Posterior cingulate gyrus (tissue), 11 donors: ENCODE results near the gene ATP2B2.
A peak's percentile ranks its signal among the peaks of the same experiment; 100 is the strongest.

Source experiments
- DNase-seq, 10 donors: peaks; one replicate each; pipeline versions ENCODE4 v3.0.0 to v3.0.0-alpha.2; 2020 to 2021; ENCODE audit warnings: mixed read lengths in 3 of 10
- intact Hi-C: fragments of 100-400 bp; cut with DNase I; formaldehyde crosslinking; loops from one replicate; pipeline ENCODE4 v1.15.1; 2023

The ATP2B2 gene

DNA sequence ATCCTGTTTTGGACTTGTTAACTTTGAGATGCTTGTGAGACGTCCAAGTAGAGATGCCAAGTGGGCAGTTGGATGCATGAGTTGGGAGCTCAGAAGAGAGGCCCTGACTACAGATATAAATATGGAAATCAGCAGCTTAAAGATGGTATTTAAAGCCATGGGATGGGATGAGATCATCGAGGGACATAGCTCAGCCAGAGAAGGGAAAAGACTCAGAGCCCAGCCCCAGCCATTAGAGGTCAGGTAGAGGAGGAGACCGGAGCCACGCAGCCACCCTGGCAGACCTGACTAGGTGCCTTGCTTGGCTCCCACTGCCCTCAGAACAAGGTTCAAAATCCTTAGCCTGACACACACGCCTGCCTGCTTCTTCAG lies 31.1 kb downstream of the ATP2B2 start:
- intact Hi-C loops: no loop called here
- peak in 3 of 10 donors; percentile 50 to 85 (median 72) for DNase-seq

DNA sequence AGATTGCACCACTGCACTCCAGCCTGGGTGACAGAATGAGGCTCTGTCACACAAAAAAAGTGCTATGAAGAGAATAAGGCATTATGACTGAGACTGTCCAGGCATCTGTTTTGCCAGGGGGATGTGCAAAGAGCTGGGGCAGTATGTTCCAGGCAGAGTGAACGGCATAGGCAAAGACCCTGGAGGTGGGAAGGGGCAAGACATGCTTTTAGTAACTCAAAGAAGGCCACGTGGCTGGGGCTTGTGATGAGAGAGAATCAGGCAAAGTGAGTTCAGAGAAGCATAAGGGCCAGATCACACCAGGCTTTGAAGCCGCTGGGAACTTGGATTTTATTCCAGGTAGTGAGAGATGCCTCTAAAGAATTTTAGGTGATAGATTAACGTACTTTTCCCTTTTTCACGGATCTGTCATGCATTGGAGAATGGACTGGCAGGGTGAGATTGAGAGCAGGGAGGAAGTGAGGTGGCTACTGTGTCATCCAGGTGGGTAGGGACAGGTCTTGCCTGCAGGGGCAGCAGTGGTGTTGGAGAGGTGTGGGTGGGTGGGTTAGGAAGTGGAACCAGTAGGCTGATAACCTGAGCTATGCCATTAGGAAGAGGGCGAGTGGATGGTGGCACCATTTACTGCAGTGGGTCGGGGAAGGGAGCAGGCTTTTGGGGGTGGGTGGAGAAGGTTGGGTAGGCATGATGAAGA lies 31.7 kb downstream of the ATP2B2 start:
- DNase-seq: peak in 2 of 10 donors; percentile 52 to 55
- intact Hi-C loops: no loop called here

DNA sequence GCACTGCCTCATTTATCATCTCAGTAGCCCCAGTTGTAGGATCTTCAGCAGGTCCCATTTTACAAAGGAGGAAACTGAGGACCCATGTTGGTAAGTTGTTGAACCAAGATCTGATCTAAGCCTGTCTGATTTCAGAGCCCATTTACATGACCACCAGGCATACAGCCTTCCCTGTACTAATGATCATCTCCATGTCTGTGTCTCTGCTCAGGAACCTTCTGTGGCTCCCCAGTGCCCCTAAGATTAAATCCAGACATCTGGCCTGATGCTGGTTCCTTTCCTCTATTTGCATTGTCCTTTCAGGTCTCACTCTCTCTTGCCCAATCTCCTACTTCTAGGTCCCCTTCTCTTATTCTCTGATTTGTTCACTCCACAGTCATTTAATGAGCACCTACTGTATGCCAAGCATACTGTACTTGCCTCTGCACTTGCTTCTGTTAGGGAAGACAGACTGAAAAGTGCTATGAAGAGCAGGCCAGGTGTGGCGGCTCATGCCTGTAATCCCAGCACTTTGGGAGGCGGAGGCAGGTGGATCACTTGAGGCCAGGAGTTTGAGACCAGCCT lies 32.4 kb downstream of the ATP2B2 start:
- peak in 2 of 10 donors; percentile 21 to 22 for DNase-seq
- intact Hi-C loops: no loop called here

DNA sequence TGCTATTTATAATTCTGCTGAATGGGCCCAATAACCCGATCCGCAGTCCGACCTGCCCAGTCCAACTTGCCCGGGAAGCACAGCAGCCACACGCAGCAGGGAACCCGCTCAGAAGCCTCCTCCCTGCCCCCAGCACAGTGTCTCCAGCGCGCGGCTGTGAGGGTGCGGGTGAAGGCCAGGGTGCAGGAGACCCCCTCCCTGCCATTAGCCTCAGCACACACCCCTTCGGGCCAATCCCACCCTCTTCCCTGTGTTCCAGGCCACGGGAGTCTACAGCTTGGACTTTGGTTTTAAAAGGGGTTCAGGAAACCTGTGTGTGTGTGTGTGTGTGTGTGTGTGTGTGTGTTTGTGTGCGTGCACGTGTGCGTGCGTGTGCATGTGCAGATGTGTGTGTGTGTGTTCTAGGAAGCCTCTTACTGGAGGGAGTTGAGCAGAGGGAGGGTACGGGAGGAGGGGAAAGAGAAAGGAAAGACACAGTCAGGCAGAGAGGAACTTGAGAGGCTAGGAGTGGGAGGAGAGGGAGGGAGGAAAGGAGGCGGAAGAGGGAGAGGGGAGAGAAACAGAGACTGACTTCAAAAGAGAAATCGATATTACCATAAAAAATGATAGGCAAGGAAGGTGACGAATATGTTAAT lies 34.2 kb downstream of the ATP2B2 start:
- DNase-seq: peak in 2 of 10 donors; percentile 55 to 80
- intact Hi-C loops: no loop called here

DNA sequence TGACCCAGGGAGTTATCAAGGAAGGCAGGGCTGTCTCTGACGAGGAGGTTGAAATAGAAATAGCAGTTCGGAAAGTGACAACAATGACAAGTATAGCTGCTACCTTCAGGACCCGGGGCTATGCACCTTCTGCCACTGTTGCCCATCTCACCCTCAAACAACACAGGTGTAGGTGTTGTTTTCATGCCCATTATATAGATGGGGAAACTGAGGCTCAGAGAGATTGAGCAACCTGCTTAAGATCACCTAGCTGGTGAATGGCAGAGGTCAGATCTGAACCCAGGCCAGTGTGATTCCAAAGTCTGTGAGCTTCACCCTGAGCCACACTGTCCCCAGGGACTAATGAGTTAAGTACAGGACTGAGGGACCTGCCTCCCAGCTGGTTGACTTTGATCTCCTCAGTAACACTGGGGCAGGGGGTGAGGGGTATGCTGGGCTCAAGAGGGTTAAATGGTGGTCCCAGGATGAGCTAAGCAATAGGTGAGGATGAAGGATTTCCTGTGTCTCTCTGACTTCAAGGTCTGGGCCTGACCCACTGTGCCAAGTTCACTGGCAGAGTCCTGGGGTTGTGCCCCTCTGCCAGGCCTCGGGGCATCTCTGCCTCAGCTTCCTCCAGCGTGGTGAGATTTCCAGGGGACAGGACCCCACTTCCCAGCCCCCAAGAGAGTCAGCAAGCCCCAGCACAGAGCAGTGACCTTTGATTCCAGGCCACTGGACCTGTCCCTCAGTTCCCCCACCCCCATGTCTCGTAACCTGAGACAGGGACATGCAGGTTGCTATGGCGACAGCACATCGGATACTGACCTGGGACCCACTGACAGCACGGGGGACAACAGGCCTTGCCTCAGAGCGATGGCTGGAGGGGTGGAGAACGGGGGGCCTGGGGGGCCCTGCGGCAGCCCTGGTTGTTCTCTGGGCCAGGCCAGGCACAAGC lies 35.0 kb downstream of the ATP2B2 start:
- peak in 2 of 10 donors; percentile 24 to 56 for DNase-seq
- intact Hi-C loops: no loop called here

DNA sequence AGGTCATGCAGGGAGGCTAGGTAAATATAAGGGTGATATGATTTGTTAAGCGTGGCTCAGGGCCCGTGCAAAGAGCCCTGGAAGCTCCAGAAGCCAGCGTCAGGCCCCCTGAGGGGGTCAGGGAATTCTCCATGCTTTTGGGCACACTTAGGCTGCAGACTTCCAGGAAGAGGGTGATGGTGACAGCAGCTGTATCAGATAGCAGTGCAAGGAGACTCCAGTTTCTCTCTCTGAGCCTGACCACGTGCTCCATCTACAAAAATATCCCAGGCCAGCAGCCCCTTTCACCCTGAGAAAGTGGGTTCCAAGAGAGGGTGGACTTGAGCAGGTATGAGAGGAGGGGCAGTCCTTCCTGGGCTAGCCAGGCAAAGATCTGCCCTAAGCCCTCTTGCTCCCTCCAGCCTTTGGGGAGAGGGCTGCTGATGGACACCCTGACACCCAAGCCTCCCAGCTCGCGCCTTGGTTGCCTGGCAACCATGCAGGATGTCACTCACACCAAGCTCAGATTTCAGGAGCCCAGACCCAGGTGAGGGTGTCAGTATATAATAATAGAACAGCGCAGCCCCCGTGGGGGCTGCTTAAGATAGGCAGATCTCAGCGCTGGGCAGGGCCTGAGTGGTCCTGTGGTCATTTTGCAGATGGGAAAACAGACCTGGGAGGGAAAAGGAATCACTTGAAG lies 35.8 kb downstream of the ATP2B2 start:
- peak in 2 of 10 donors; percentile 35 to 61 for DNase-seq
- intact Hi-C loops: no loop called here

DNA sequence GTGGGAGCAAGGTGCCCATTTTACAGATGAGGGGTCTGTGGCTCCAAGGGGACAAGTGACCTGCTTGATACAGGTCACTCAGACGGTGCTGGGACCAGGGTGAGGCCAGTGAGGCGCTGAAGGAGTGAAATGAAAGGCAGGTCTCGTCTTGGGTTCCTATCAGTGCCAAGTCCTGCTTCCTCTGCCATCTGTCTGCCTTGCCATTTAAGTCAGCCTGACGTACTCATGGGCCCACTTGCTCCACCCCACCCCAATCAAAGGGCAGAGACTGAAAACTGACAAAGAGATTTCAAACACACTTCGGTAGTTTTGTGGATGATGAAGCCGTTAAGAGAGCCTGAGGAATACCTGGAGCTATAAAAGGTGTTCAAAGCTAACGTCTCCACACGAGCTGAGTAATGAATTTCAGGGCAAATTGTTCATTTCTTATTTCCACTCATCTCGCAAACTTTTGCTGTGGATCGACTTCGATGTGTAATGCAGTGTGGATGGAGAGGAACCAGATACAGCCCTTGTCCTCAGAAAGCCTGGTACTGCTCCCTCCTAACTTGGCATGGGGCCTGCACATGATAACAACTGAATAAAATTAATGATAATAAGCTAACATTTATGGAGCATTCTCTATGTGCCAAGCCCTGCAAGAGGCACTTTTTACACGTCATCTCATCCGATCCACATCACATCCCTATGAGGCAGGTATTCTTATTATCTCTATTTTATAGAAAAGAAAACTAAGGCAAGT lies 36.6 kb downstream of the ATP2B2 start:
- intact Hi-C loops: no loop called here
- peak in 2 of 10 donors; percentile 43 to 63 for DNase-seq

DNA sequence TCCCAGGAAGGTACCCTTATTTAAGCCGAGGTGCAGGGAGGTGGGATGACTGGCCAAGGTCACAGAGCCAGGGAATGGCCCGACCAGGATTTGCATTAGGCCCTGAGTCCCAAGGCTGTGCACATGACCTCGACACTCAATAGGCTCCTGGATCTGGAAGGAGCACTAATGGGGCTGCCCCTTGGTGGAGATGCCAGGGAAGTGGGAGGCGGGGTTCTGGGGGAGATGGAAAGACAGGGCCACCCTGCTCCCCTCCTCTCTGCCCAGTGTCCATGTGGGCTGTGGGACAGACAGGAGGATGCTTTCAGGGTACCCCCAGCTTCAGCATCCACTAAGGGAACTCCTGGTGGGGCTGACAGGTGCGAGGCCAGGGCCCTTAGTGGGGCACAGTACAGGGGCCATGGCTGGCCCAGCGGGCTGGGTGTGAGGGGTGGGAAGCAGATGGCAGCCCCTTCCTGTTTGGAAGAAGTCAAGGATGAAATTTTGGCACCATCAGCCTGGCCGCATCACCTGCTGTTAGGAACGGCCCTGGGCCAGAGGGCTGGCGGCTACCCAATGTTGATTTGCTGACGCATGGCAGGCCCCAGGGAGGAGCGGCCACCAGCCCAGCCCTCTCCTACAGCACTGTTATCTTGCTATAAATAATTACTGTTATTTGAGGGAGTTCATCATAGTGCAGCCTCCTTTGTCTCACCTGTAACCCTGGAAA lies 37.3 kb downstream of the ATP2B2 start:
- intact Hi-C loops: no loop called here
- DNase-seq: peak in 2 of 10 donors; percentile 80 to 83

DNA sequence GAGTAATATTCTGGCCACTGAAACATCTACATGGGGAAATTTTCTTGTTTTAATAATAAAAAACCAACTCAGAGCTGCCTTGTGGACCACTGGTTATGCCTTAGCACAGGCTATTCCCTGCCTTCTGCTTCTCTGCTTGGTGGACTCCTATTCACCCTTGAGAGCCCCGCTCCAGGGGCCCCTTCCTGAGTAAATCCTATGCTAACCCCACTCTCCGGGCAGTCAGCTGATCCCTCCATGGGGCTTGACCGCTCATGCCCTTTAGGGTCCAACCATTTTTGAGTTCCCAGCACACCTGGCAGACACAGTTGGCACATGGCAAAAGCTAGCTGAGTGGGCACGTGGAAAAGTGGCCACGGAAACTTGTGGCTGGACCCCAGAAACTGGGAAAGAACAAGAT lies 38.2 kb downstream of the ATP2B2 start:
- peak in 1 of 10 donors; percentile 8 for DNase-seq
- intact Hi-C loops: no loop called here

DNA sequence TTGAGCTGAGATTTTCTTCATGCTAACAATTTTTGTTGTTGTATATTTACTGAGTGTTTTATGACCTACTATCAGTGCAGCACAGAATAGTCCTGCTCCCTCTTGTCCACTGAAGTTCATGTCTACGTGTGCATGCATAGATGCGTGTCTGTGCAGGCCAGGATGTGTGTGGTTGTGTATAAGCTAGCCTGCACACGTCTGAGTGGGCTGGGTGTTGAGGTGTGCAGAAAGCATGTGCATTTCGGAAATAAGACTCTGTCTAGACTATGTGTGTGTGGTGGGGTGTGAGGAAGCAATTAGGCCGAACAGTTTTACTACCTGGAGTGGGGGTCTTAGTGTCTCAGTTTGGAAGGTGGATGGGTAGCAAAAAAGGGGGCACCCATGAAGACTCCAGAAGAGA lies 39.2 kb downstream of the ATP2B2 start:
- intact Hi-C loops: no loop called here
- peak in 2 of 10 donors; percentile 24 to 38 for DNase-seq

DNA sequence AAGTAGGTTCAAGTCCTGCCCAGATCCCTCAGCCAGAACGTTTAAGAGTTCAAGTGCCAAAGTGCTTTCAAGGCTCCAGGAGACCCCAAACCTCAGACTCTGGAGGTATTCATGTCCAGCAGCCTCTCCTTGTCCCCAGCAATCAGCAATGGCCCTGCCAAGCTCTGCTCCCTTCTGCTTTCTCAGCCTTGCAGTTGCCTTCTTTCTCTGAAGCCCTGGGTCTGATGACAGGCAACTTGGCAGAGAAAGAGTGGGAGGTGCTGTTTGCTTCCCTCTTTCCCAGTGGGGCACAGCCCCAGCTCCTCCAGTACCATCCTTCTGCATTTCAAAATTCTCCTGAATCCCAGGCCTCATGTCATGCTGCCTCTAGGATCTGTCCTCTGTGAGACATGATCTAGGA lies 40.2 kb downstream of the ATP2B2 start:
- intact Hi-C loops: no loop called here

DNA sequence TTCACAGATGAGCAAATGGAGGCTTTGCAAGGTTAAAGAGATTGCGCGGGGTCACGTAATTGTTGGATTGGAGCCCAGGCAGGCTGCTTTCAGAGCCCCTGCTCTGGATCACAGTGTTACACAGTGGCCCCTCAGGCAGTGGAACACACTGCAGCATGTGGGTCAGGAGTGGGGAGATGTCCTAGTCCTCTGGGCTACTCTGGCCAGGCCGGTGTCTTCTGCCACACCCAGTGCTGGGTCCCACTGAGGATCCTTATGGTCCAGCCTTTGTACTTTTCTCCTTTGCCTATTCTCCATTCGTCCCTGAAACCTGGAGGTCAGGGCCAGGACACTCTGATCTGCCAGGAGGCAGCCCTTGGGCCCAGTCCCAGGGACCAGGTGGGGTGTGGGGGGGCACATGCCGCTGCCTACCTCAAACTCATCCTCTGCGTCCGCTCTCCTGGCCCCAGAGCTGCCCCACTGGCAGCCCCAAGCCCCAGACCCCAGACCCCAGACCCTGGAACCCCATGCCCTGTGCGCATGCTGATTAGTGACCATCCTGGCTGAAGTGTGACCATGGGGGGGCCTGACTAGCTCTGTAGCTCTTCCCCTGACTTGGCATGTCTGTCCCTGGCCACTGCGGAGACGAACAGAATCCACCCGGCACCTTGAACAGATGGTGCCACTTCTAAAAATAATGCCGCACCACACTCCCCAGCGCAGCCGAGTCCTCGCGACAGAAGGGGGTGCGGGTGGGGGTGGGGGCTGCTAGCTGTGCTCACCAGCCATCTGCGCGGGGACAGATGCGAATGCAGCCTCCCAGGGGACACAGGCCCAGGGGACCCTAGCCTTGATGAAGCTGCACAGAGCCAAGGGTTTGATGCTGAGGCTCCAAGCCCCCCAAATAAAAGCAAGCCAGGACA lies 41.6 kb downstream of the ATP2B2 start:
- peak in 8 of 10 donors; percentile 61 to 95 (median 78) for DNase-seq
- intact Hi-C loops: no loop called here

More for the DNA sequence above, 40.2 kb downstream of the ATP2B2 start:
- peak in 7 of 10 donors; percentile 31 to 89 (median 56) for DNase-seq

DNA sequence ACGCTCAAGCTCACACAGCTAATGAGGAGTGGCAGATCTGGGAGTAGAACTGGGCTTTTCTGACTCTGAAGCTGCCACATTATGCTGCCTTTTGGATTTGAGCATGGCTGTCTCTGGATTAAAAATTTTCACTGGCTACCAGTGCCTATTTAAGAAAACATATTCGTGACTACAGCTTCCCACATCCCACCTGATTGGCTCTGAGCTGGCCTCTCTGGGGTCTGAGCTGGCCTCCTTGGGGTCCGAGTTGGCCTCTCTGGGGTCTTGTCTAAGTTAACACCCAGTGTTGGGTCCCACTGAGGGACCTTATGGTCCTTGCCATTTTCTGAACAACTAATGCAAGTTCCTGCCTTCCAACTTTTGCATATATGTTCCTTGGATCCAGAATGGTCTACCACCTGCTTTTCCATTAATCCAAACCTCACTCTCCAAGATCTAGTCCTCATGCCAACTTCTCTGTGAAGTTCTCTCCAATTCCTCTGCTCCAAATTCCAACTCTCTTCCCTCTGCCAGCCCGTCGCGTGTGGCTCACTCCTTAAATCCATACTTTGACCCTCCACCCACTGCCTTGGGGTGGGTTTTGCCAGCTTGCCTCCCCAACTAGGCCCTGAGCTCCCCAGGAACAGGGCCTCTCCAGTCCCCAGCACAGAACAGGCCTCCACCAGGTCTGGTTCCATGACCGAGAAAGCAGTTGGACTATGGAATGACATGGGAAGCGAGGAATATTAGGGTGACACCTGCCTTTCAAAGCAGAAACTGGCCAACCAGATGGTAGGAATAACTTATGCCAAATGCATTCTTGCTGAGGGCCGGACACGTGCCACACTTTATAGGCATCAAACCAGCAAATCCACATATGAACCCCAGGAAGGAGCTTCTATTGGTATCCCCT lies 42.5 kb downstream of the ATP2B2 start:
- intact Hi-C loops: no loop called here
- peak in 2 of 10 donors; percentile 10 to 22 for DNase-seq

DNA sequence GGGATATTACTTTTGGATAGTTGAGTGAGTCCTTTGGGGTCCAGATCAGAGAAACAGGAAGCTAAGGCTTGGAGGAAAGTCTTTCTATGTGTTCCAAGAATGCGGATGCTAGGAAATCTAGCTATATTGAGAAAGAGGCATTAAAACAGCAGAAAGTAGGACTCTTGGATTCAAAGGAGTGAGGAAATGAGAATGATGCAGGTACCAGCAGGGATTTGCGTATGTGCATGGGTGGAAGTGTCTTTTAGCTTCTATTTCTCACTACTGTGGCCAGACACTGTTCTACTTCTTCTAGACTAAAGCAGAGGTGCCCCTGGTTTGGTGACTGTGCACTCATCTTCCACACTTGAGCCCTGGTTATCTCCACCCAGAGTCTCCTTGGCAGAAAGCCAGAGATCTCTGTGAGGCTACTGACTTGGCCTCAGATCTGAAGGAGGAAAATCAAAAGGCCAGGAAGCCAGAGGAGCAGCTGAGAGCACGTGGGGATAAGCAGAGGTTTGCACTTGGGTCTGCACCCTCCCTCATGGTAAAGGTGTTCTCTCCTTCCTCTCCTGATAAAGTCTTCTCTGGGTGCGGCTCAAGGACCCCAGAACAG lies 44.3 kb downstream of the ATP2B2 start:
- DNase-seq: peak in 2 of 10 donors; percentile 5 to 70
- intact Hi-C loops: no loop called here

DNA sequence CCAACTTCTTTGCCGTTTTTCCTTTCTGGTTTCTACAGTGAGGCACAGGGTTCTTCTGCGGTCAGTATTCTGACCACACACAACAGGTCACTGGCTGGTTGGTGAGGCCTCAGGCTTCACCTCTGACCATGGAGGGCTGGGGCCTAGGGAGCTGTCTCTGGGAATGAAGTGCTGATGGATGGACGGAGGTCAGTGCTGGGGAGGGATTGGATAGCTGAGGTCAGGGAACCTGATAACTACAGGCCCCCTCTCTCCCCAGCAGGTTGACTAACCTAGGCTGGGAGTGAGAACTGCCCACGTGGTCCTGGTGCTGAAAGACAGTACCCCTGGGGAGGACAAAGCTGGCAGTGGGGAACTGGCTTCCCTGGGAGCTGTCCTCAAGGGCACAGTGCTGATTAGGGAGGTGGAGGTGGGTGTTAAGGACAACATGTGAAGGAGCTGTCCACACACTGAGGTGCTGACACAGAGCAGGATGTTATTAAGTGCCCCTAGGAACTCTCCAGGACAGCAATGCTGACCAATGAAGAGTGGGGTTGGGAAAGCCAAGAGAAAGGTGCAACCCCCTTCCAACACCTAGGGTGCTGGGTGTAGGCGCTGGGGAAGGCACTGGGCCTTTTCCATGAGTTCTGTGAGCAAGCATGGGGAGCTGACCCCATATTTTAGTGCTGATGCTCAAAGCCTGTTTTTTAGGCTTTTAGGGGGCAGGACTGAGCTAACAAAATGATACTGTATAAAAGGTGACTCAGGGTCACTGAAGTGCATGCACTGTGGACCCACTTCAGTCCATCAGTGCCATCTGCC lies 45.2 kb downstream of the ATP2B2 start:
- intact Hi-C loops: no loop called here
- peak in 2 of 10 donors; percentile 35 to 68 for DNase-seq
